Measurements from ENCODE around the gene PCBP4.

GRCh38 chr3:52004906-52005395, 37.7 kb upstream of the PCBP4 start:
- TF ChIP-seq, protein P1, sequence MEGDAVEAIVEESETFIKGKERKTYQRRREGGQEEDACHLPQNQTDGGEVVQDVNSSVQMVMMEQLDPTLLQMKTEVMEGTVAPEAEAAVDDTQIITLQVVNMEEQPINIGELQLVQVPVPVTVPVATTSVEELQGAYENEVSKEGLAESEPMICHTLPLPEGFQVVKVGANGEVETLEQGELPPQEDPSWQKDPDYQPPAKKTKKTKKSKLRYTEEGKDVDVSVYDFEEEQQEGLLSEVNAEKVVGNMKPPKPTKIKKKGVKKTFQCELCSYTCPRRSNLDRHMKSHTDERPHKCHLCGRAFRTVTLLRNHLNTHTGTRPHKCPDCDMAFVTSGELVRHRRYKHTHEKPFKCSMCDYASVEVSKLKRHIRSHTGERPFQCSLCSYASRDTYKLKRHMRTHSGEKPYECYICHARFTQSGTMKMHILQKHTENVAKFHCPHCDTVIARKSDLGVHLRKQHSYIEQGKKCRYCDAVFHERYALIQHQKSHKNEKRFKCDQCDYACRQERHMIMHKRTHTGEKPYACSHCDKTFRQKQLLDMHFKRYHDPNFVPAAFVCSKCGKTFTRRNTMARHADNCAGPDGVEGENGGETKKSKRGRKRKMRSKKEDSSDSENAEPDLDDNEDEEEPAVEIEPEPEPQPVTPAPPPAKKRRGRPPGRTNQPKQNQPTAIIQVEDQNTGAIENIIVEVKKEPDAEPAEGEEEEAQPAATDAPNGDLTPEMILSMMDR (IDR thresholded peaks at IDR 0.05) = no peak
- TF ChIP-seq POLR2AphosphoS5 (IDR thresholded peaks at IDR 0.05) (no peak), POLR2A (IDR thresholded peaks at IDR 0.05) (no peak), EP300 (IDR thresholded peaks at IDR 0.05) (no peak)
